DND-41 (cell line): ENCODE data around the gene DIDO1.

Experiments
- ATAC-seq: fragments of 200-7000 bp; cut with Tn5 transposase; 3 replicates; pipeline ENCODE4 v1.9.1; 2021; ENCODE audit warnings: low read depth; ENCODE audit not compliant: insufficient read depth
- DNase-seq: peaks from one replicate; pipeline ENCODE4 v3.0.0-alpha.2; 2020
- H2AFZ ChIP-seq: 2 replicates; pipeline ENCODE4 v1.6.0; 2012; ENCODE audit warnings: low read depth, low read length
- H3K27ac ChIP-seq: 2 replicates; pipeline ENCODE4 v1.5.1; 2012; ENCODE audit warnings: low read length, inconsistent platforms
- H3K27me3 ChIP-seq: fragments of 200-600 bp; sonication (generic); 2 replicates; pipeline ENCODE4 v1.6.0; 2012; ENCODE audit warnings: low read length, mild to moderate bottlenecking, inconsistent platforms; ENCODE audit not compliant: insufficient read depth, poor library complexity
- H3K36me3 ChIP-seq: 2 replicates; pipeline ENCODE4 v1.5.1; 2012; ENCODE audit warnings: low read length, inconsistent platforms; ENCODE audit not compliant: insufficient read depth
- H3K4me1 ChIP-seq: 2 replicates; pipeline ENCODE4 v1.5.1; 2012; ENCODE audit warnings: mild to moderate bottlenecking, low read length; ENCODE audit not compliant: insufficient read depth
- H3K4me2 ChIP-seq: 2 replicates; pipeline ENCODE4 v1.6.0; 2012; ENCODE audit warnings: mild to moderate bottlenecking, moderate library complexity, low read length, inconsistent platforms; ENCODE audit not compliant: insufficient read depth
- H3K4me3 ChIP-seq, 2 experiments: fragments of 200-600 bp in 1 of 2; shearing (Covaris generic) in 1 of 2; 2 replicates each; pipeline ENCODE4 v1.5.1; 2012 to 2016; ENCODE audit warnings: inconsistent platforms in 2 of 2, low read length in 2 of 2, mild to moderate bottlenecking in 2 of 2, low read depth in 1 of 2, moderate library complexity in 1 of 2
- H3K79me2 ChIP-seq: 2 replicates; pipeline ENCODE4 v1.6.0; 2012; ENCODE audit warnings: low read length, inconsistent platforms; ENCODE audit not compliant: insufficient read depth
- H3K9ac ChIP-seq: 2 replicates; pipeline ENCODE4 v1.6.0; 2012; ENCODE audit warnings: low read depth, mild to moderate bottlenecking, inconsistent platforms, low read length, moderate library complexity
- H3K9me3 ChIP-seq: 2 replicates; pipeline ENCODE4 v1.5.1; 2012; ENCODE audit warnings: low read length, moderate library complexity, mild to moderate bottlenecking, inconsistent platforms; ENCODE audit not compliant: insufficient read depth, severe bottlenecking
- H4K20me1 ChIP-seq: 2 replicates; pipeline ENCODE4 v1.6.0; 2012; ENCODE audit warnings: low read length; ENCODE audit not compliant: insufficient read depth
- CTCF ChIP-seq: IDR thresholded peaks from 2 replicates; pipeline ENCODE4 v1.5.1; 2012; ENCODE audit warnings: borderline replicate concordance, low read length, moderate library complexity, mild to moderate bottlenecking; ENCODE audit not compliant: poor library complexity, severe bottlenecking; ENCODE audit errors: extremely low read depth
- EZH2 ChIP-seq: IDR thresholded peaks from 3 replicates; pipeline ENCODE4 v1.6.1; 2012; ENCODE audit warnings: borderline replicate concordance, low read depth, mild to moderate bottlenecking, moderate library complexity, low read length, inconsistent platforms; ENCODE audit not compliant: severe bottlenecking

DIDO1 gene

GRCh38 chr20:62933966-62934365, 7.7 kb upstream of the DIDO1 start:
- Histone ChIP-seq H2AFZ (no peak overlapping the region), H3K4me2 (peak overlapping the region; percentile 81), H3K79me2 (peaks cover 98% of the 10 kb centered on the region), H3K4me1 (peaks cover 72% of the 10 kb centered on the region), H3K9ac (no peak overlapping the region), H3K27ac (no peak overlapping the region), H3K36me3 (peaks cover 54% of the 10 kb centered on the region), H3K27me3 (no peaks in the 10 kb centered on the region), H4K20me1 (peaks cover 72% of the 10 kb centered on the region), H3K4me3 (no peak overlapping the region; a peak in 1 of 4 replicates), H3K9me3 (no peaks in the 10 kb centered on the region)
- no peak for TF ChIP-seq CTCF
- no peak for TF ChIP-seq EZH2
- DNase-seq (no peak), ATAC-seq (no peak)

- Histone ChIP-seq H3K9ac (no peak overlapping the region), H3K27me3 (no peaks in the 10 kb centered on the region), H2AFZ (no peak overlapping the region), H4K20me1 (peaks cover 87% of the 10 kb centered on the region), H3K79me2 (peaks cover 100% of the 10 kb centered on the region), H3K27ac (no peak overlapping the region), H3K36me3 (peaks cover 53% of the 10 kb centered on the region), H3K4me2 (peak overlapping the region; percentile 97; the same call in 1 of the 2 replicates), H3K4me3 (no peak overlapping the region), H3K4me1 (peaks cover 88% of the 10 kb centered on the region), H3K9me3 (no peaks in the 10 kb centered on the region)
- DNase-seq (no peak), ATAC-seq (no peak)
- no peak for TF ChIP-seq EZH2
- TF ChIP-seq CTCF, result no peak
Observed at GRCh38 chr20:62931464-62931863, 5.2 kb upstream of the DIDO1 start.

- Histone ChIP-seq H3K4me3 (peak overlapping the region in 1 of 2 experiments; percentile 34; a peak in 2 of 4 replicates), H3K4me2 (peak overlapping the region; percentile 97), H3K9ac (peak overlapping the region; percentile 32), H3K27ac (peak overlapping the region; percentile 28; the same call in 1 of the 2 replicates), H3K27me3 (no peaks in the 10 kb centered on the region), H3K4me1 (peaks cover 78% of the 10 kb centered on the region), H2AFZ (no peak overlapping the region), H3K79me2 (peaks cover 100% of the 10 kb centered on the region), H3K36me3 (peaks cover 39% of the 10 kb centered on the region), H4K20me1 (peaks cover 84% of the 10 kb centered on the region), H3K9me3 (no peaks in the 10 kb centered on the region)
- DNase-seq (peak; percentile 64), ATAC-seq (peak; percentile 50)
- no peak for TF ChIP-seq CTCF
- TF ChIP-seq EZH2, result no peak
Observed at GRCh38 chr20:62929051-62929538, 2.8 kb upstream of the DIDO1 start.
